ENCODE measurements around the gene THBS3.

DNA sequence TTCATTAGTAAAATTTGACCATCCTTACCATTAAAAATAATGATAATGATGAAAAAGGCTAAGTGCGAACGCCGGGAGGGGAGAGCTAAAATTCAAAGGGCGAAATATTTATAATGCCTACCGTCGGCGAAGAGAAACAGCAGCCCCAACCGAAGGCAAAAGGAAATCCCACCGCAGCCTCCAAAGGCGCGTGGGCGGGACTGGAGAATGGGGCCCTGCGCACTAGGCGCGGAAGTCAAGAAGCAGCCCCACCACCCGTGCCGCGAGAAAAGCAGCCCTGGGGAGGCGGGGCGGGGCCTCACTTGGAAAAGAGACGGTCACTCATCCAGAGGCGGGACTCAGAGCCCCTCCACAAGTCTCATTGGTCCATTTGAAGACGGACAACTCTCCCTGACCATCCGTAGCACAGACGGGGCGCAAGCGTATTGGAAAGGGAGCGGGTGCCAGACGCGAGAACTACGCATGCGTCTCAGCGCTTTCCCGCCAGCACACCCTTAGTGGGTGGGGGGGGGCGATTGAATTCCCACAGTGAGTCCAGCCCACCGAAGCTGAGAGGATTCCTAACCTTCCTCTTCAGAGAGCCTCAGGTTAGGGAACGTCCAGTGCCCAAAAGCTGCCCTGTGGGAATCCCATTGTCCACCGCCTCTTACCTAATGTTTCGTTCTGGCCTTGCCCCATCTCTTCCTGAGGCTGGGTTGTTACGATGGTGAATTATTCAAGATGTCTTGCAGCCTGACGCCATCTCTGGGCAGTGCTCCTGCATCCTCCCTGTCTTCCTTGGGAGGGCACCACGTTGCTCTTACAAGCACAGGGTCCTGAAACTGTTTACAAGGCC lies 19.8 kb upstream of the THBS3 start:
- TF ChIP-seq POLR2A (IDR thresholded peaks at IDR 0.05; ENCODE audit: insufficient read depth in 1 of 2, low read depth in 2 of 2, low read length in 2 of 2) (peak; percentile 70 to 81), ZNF782 (CRISPR knock-in tag; IDR thresholded peaks at IDR 0.05; ENCODE audit: borderline replicate concordance) (no peak), HOXA7 (CRISPR knock-in tag; IDR thresholded peaks at IDR 0.05) (no peak), ZNF253 (CRISPR knock-in tag; IDR thresholded peaks at IDR 0.05; ENCODE audit: borderline replicate concordance) (no peak), EP300 (IDR thresholded peaks at IDR 0.05; ENCODE audit: low read depth in 2 of 2, low read length in 2 of 2) (peak in 1 of 2 experiments; percentile 6; a peak in 1 of 4 replicates), EP300 (CRISPR knock-in tag; IDR thresholded peaks at IDR 0.05; ENCODE audit: borderline replicate concordance) (no peak), ZFP36 (IDR thresholded peaks at IDR 0.05; ENCODE audit: borderline replicate concordance, low read depth, low read length, partially characterized antibody) (no peak), ZNF138 (CRISPR knock-in tag; IDR thresholded peaks at IDR 0.05; ENCODE audit: low read depth) (no peak), CC2D1A (CRISPR knock-in tag; IDR thresholded peaks at IDR 0.05) (no peak), HMG20A (CRISPR knock-in tag; IDR thresholded peaks at IDR 0.05; ENCODE audit: borderline replicate concordance) (no peak), ZNF24 (IDR thresholded peaks at IDR 0.05) (no peak)
